RWPE2 (cell line): ENCODE data around the gene SLC25A5.
"Not testable (repeated sequence)": the region's sequence is repeated elsewhere in the genome, so short reads cannot be mapped to it uniquely, and the experiment has no call there.

ENCODE experiments used
- ATAC-seq: fragments of 200-7000 bp; cut with Tn5 transposase; 3 replicates; pipeline ENCODE4 v1.9.1; 2021; ENCODE audit warnings: low read depth
- DNase-seq: peaks from one replicate; pipeline ENCODE4 v3.0.0-alpha.2; 2020; ENCODE audit warnings: low spot score
- H3K27ac ChIP-seq: fragments of 450-650 bp; 2 replicates; pipeline ENCODE4 v1.5.1; 2017; ENCODE audit warnings: mild to moderate bottlenecking; ENCODE audit not compliant: poor library complexity, severe bottlenecking
- H3K27me3 ChIP-seq: fragments of 250-450 bp; sonication (Bioruptor Pico); 2 replicates; pipeline ENCODE4 v1.5.1; 2021; ENCODE audit warnings: mild to moderate bottlenecking, moderate library complexity; ENCODE audit not compliant: insufficient read depth, poor library complexity, severe bottlenecking
- H3K36me3 ChIP-seq: fragments of 250-450 bp; sonication (Bioruptor Pico); 2 replicates; pipeline ENCODE4 v1.5.1; 2020; ENCODE audit warnings: low read depth, mild to moderate bottlenecking, moderate library complexity
- H3K4me1 ChIP-seq: fragments of 250-450 bp; sonication (Bioruptor Pico); 2 replicates; pipeline ENCODE4 v1.5.1; 2021; ENCODE audit warnings: mild to moderate bottlenecking, moderate library complexity; ENCODE audit not compliant: insufficient read depth, poor library complexity, severe bottlenecking
- H3K4me3 ChIP-seq: fragments of 250-450 bp; sonication (Bioruptor Pico); 2 replicates; pipeline ENCODE4 v1.5.1; 2021; ENCODE audit warnings: mild to moderate bottlenecking, moderate library complexity; ENCODE audit not compliant: severe bottlenecking
- H3K9me3 ChIP-seq: fragments of 250-450 bp; sonication (Bioruptor Pico); 2 replicates; pipeline ENCODE4 v1.5.1; 2021; ENCODE audit warnings: mild to moderate bottlenecking, moderate library complexity; ENCODE audit not compliant: severe bottlenecking
- CTCF ChIP-seq: fragments of 450-650 bp; IDR thresholded peaks from one replicate; pipeline ENCODE4 v1.5.1; 2017; ENCODE audit warnings: mild to moderate bottlenecking, moderate library complexity; ENCODE audit not compliant: poor library complexity, severe bottlenecking

The SLC25A5 gene

GRCh38 chrX:119503484-119503861 is 35.2 kb downstream of the SLC25A5 start:
- ATAC-seq (peak; percentile 84), DNase-seq (peak; percentile 75)
- H3K9me3 ChIP-seq, result no peaks in the 10 kb centered on the region
- H3K27ac ChIP-seq, result peak overlapping the region; percentile 95
- no peaks in the 10 kb centered on the region for H3K27me3 ChIP-seq
- TF ChIP-seq CTCF, result no peak
- H3K4me1 ChIP-seq, result peaks cover 34% of the 10 kb centered on the region
- H3K36me3 ChIP-seq, result no peaks in the 10 kb centered on the region
- H3K4me3 ChIP-seq, result no peak overlapping the region

- H3K9me3 ChIP-seq, H3K27me3 ChIP-seq, ATAC-seq, H3K4me3 ChIP-seq, H3K36me3 ChIP-seq, DNase-seq: not testable (repeated sequence)
- H3K27ac ChIP-seq, result peak overlapping the region; percentile 95
- H3K4me1 ChIP-seq, result peaks cover 34% of the 10 kb centered on the region
Observed at GRCh38 chrX:119505145-119505544, 36.9 kb downstream of the SLC25A5 start.

GRCh38 chrX:119505945-119506344 is 37.7 kb downstream of the SLC25A5 start:
- ATAC-seq, result no peak
- Histone ChIP-seq H3K4me1 (peaks cover 31% of the 10 kb centered on the region), H3K4me3 (no peak overlapping the region), H3K9me3 (no peaks in the 10 kb centered on the region), H3K36me3 (no peaks in the 10 kb centered on the region), H3K27me3 (no peaks in the 10 kb centered on the region), H3K27ac (no peak overlapping the region)
- TF ChIP-seq CTCF, result no peak
- no peak for DNase-seq

- no peaks in the 10 kb centered on the region for H3K27me3 ChIP-seq
- H3K9me3 ChIP-seq, result no peaks in the 10 kb centered on the region
- no peak for DNase-seq
- peaks cover 18% of the 10 kb centered on the region for H3K4me1 ChIP-seq
- H3K4me3 ChIP-seq, result no peak overlapping the region
- ATAC-seq, result no peak
- no peak for TF ChIP-seq CTCF
- peak overlapping the region; percentile 54 for H3K27ac ChIP-seq
- no peaks in the 10 kb centered on the region for H3K36me3 ChIP-seq
Observed at GRCh38 chrX:119507206-119507605, 39.0 kb downstream of the SLC25A5 start.

GRCh38 chrX:119512146-119512800 is 44.0 kb downstream of the SLC25A5 start:
- DNase-seq, result no peak
- no peaks in the 10 kb centered on the region for H3K27me3 ChIP-seq
- no peaks in the 10 kb centered on the region for H3K9me3 ChIP-seq
- TF ChIP-seq CTCF, result peak; percentile 77
- peaks cover 3% of the 10 kb centered on the region for H3K4me1 ChIP-seq
- no peak overlapping the region for H3K4me3 ChIP-seq
- peak; percentile 99 for ATAC-seq
- no peaks in the 10 kb centered on the region for H3K36me3 ChIP-seq
- no peak overlapping the region for H3K27ac ChIP-seq
